Measurements from ENCODE around the gene KSR2.

- TF ChIP-seq EZH2phosphoT487 (IDR thresholded peaks at IDR 0.05; ENCODE audit: borderline replicate concordance, low read length) (no peak), CTCF (IDR thresholded peaks at IDR 0.05; ENCODE audit: low read depth, low read length, poor library complexity, severe bottlenecking) (no peak)
These were observed 462.5 kb downstream of the KSR2 start for GRCh38 chr12:117506333-117506732.
